AG09309 (cell line): ENCODE data around the gene C6orf15.

ENCODE experiments used
- DNase-seq: peaks from one replicate; pipeline ENCODE4 v3.0.0-alpha.2; 2010; ENCODE audit warnings: low read depth
- H3K4me3 ChIP-seq: 2 replicates; pipeline ENCODE4 v1.5.1; 2011; ENCODE audit warnings: mild to moderate bottlenecking, low read depth, low read length, moderate library complexity; ENCODE audit not compliant: control insufficient read depth
- CTCF ChIP-seq: IDR thresholded peaks from 2 replicates; pipeline ENCODE4 v1.5.1; 2011; ENCODE audit warnings: mild to moderate bottlenecking, low read depth, low read length, inconsistent platforms; ENCODE audit not compliant: insufficient read depth, control insufficient read depth; ENCODE audit errors: missing control alignments

The C6orf15 gene

DNA sequence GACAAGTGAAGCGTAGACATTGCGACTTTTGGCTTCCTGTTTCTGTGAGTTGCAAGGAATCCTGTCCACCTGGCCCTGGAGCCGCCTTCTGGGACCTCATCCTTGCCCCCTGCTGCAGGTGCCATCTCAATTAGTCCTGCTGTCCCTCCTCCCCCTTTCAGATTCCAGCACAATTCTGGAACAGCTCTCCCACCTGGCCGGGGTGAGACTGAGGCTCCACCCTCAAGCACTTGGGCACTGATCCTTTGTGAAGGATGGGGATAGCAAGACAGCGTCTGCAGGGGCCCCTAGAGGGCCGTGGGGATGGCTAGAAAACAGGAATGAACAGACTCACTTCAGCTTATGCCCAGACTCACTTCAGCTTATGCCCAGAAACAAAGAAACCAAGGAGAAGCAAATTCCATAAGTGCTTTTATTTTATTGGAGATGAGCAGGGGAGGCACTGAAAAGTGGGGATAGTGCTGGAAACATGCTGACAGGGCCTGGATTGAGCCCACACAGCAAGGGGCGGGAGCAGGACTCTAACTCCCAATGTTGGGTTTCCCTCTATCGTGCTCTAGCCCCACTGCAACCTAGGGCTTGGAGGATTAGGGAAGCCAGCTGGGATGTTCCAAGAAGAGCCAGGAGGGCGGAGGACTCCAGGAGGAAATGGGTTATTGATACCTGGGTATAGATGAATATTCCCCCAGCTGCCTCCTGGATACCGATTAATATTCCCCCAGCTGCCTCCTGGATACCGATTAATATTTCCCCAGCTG is 1.4 kb downstream of the C6orf15 start:
- no peak for TF ChIP-seq CTCF
- DNase-seq = no peak
- no peak overlapping the region for H3K4me3 ChIP-seq

GRCh38 chr6:31107052-31107451 is 5.3 kb downstream of the C6orf15 start:
- TF ChIP-seq CTCF = no peak
- no peak for DNase-seq
- H3K4me3 ChIP-seq = no peak overlapping the region

GRCh38 chr6:31103136-31103535 is 9.2 kb downstream of the C6orf15 start:
- no peak for TF ChIP-seq CTCF
- no peak for DNase-seq
- no peak overlapping the region for H3K4me3 ChIP-seq

- no peak for TF ChIP-seq CTCF
- DNase-seq = no peak
- no peak overlapping the region for H3K4me3 ChIP-seq
These were observed 13.9 kb downstream of the C6orf15 start for GRCh38 chr6:31098449-31098938.

DNA sequence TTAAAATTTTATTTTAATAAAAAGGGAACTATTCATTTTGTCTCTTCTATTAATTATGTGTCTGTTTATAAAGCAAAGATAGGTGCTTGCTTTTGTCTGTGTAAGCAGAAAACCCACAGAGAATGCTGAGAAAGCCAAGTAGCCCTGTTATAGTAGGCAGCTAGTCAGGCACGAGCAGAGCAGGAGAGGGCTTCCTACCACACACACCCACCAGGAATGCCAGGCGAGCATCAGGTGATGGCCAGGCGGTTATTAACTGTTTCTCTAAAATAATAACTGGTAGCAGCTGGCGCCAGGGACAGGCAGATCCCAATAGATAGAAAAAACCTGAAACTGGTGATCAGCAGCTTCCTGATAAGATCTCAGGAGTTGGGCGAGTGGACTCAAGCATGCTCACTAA is 15.7 kb downstream of the C6orf15 start:
- H3K4me3 ChIP-seq = no peak overlapping the region
- DNase-seq = no peak
- TF ChIP-seq CTCF = no peak

- no peak for DNase-seq
- TF ChIP-seq CTCF = no peak
- H3K4me3 ChIP-seq = no peak overlapping the region
These were observed 16.2 kb downstream of the C6orf15 start for GRCh38 chr6:31096215-31096614.
